H9 (cell line): ENCODE results near the gene PRKCA. TPM values are rescaled to one million over a fixed set of nuclear protein-coding genes. Genes with fewer than 3 reads are reported as not detected.
"Not testable (repeated sequence)": the region's sequence is repeated elsewhere in the genome, so short reads cannot be mapped to it uniquely, and the experiment has no call there.

Experiments used
- DNase-seq: peaks from one replicate; pipeline ENCODE4 v3.0.0-alpha.2; 2017
- H2AFZ ChIP-seq: one replicate; pipeline ENCODE4 v1.6.1; 2013; ENCODE audit warnings: mild to moderate bottlenecking, low read length, control low read depth, moderate library complexity
- H2AK5ac ChIP-seq: 2 replicates; pipeline ENCODE4 v1.6.1; 2013; ENCODE audit warnings: low read length, control low read depth, mixed read lengths; ENCODE audit not compliant: insufficient read length
- H2BK120ac ChIP-seq: one replicate; pipeline ENCODE4 v1.6.1; 2013; ENCODE audit warnings: low read depth, mild to moderate bottlenecking, low read length, control low read depth, inconsistent platforms; ENCODE audit not compliant: poor library complexity, severe bottlenecking
- H2BK12ac ChIP-seq: 2 replicates; pipeline ENCODE4 v1.6.1; 2013; ENCODE audit warnings: low read length, control low read depth, mixed read lengths, low read depth; ENCODE audit not compliant: insufficient read length
- H2BK15ac ChIP-seq: 2 replicates; pipeline ENCODE4 v1.6.1; 2013; ENCODE audit warnings: low read depth, low read length, control low read depth
- H2BK20ac ChIP-seq: one replicate; pipeline ENCODE4 v1.6.1; 2013; ENCODE audit warnings: low read depth, mild to moderate bottlenecking, low read length, control low read depth, inconsistent platforms; ENCODE audit not compliant: poor library complexity, severe bottlenecking
- H2BK5ac ChIP-seq: 2 replicates; pipeline ENCODE4 v1.6.1; 2013; ENCODE audit warnings: low read length, control low read depth, mixed read lengths; ENCODE audit not compliant: insufficient read length
- H3K14ac ChIP-seq: 2 replicates; pipeline ENCODE4 v1.6.1; 2013; ENCODE audit warnings: low read length, control low read depth; ENCODE audit not compliant: insufficient read depth
- H3K18ac ChIP-seq: 2 replicates; pipeline ENCODE4 v1.6.1; 2013; ENCODE audit warnings: low read depth, mild to moderate bottlenecking, mixed read lengths, low read length, control low read depth; ENCODE audit not compliant: insufficient read length
- H3K23ac ChIP-seq: 2 replicates; pipeline ENCODE4 v1.6.1; 2013; ENCODE audit warnings: low read length, control low read depth, mixed read lengths, low read depth; ENCODE audit not compliant: insufficient read length
- H3K23me2 ChIP-seq: 2 replicates; pipeline ENCODE4 v1.6.1; 2013; ENCODE audit warnings: low read depth, mild to moderate bottlenecking, mixed read lengths, low read length, control low read depth; ENCODE audit not compliant: insufficient read length, poor library complexity, severe bottlenecking
- H3K27ac ChIP-seq: 2 replicates; pipeline ENCODE4 v1.5.1; 2013; ENCODE audit warnings: low read length, control low read depth, mixed read lengths, low read depth; ENCODE audit not compliant: insufficient read length
- H3K27me3 ChIP-seq: 2 replicates; pipeline ENCODE4 v1.6.1; 2013; ENCODE audit warnings: low read length, control low read depth, inconsistent platforms; ENCODE audit not compliant: insufficient read depth
- H3K4ac ChIP-seq: 2 replicates; pipeline ENCODE4 v1.6.1; 2013; ENCODE audit warnings: low read depth, mild to moderate bottlenecking, control low read depth, inconsistent platforms, low read length, moderate library complexity
- H3K4me1 ChIP-seq: 2 replicates; pipeline ENCODE4 v1.6.1; 2013; ENCODE audit warnings: low read length, control low read depth, inconsistent platforms; ENCODE audit not compliant: insufficient read depth
- H3K4me2 ChIP-seq: 2 replicates; pipeline ENCODE4 v1.6.1; 2013; ENCODE audit warnings: low read length, control low read depth, mixed read lengths; ENCODE audit not compliant: insufficient read length, insufficient read depth
- H3K56ac ChIP-seq: 2 replicates; pipeline ENCODE4 v1.6.1; 2013; ENCODE audit warnings: low read depth, mild to moderate bottlenecking, mixed read lengths, low read length, control low read depth; ENCODE audit not compliant: insufficient read length
- H3K79me1 ChIP-seq: 2 replicates; pipeline ENCODE4 v1.6.1; 2013; ENCODE audit warnings: low read depth, mild to moderate bottlenecking, moderate library complexity, low read length, control low read depth, inconsistent platforms; ENCODE audit not compliant: insufficient read depth, poor library complexity, severe bottlenecking
- H3K79me2 ChIP-seq: 2 replicates; pipeline ENCODE4 v1.6.1; 2013; ENCODE audit warnings: low read length, control low read depth, inconsistent platforms; ENCODE audit not compliant: insufficient read depth
- H3K9ac ChIP-seq: 2 replicates; pipeline ENCODE4 v1.6.1; 2013; ENCODE audit warnings: low read length, control low read depth, mixed read lengths; ENCODE audit not compliant: insufficient read length; ENCODE audit errors: extremely low read depth
- H3K9me3 ChIP-seq: one replicate; pipeline ENCODE4 v1.6.1; 2013; ENCODE audit warnings: low read depth, low read length, inconsistent platforms; ENCODE audit not compliant: control insufficient read depth
- H3T11ph ChIP-seq: one replicate; pipeline ENCODE4 v1.6.1; 2013; ENCODE audit warnings: mild to moderate bottlenecking, low read length, control low read depth, inconsistent platforms
- H4K20me1 ChIP-seq: one replicate; pipeline ENCODE4 v1.6.1; 2013; ENCODE audit not compliant: control insufficient read depth, insufficient read length, insufficient read depth
- H4K5ac ChIP-seq: 2 replicates; pipeline ENCODE4 v1.6.1; 2013; ENCODE audit warnings: low read depth, mild to moderate bottlenecking, mixed read lengths, low read length, control low read depth; ENCODE audit not compliant: insufficient read length
- H4K8ac ChIP-seq: replicated peaks from 2 replicates; pipeline ENCODE4 v1.6.1; 2013; ENCODE audit warnings: low read length, control low read depth, mixed read lengths, low read depth; ENCODE audit not compliant: insufficient read length
- H4K91ac ChIP-seq: 2 replicates; pipeline ENCODE4 v1.6.1; 2013; ENCODE audit warnings: low read depth, mild to moderate bottlenecking, moderate library complexity, mixed read lengths, low read length, control low read depth; ENCODE audit not compliant: insufficient read length
- H3K27ac Mint-ChIP-seq, 3 experiments: 2 replicates in 2 of 3; 3 replicates in 1 of 3; pipeline ENCODE4 v1.8.0; 2020 to 2021; ENCODE audit warnings: mixed read lengths in 3 of 3, mild to moderate bottlenecking in 1 of 3, moderate library complexity in 1 of 3
- H3K27me3 Mint-ChIP-seq: 2 replicates; pipeline ENCODE4 v1.8.0; 2021; ENCODE audit warnings: low read depth, mild to moderate bottlenecking, moderate library complexity, mixed read lengths
- H3K36me3 Mint-ChIP-seq, 3 experiments: 2 replicates in 2 of 3; 3 replicates in 1 of 3; pipeline ENCODE4 v1.8.0; 2020 to 2021; ENCODE audit warnings: low read depth in 3 of 3, mixed read lengths in 3 of 3; ENCODE audit not compliant: insufficient read depth in 1 of 3
- H3K4me1 Mint-ChIP-seq, 2 experiments: 2 replicates each; pipeline ENCODE4 v1.8.0; 2020; ENCODE audit warnings: mixed read lengths in 2 of 2
- H3K4me3 Mint-ChIP-seq, 2 experiments: 2 replicates in 1 of 2; 3 replicates in 1 of 2; pipeline ENCODE4 v1.8.0; 2020 to 2021; ENCODE audit warnings: mild to moderate bottlenecking in 2 of 2, mixed read lengths in 2 of 2, moderate library complexity in 1 of 2
- H3K9me3 Mint-ChIP-seq, 2 experiments: 2 replicates in 1 of 2; 3 replicates in 1 of 2; pipeline ENCODE4 v1.8.0; 2020; ENCODE audit warnings: mild to moderate bottlenecking in 2 of 2, mixed read lengths in 2 of 2, moderate library complexity in 1 of 2
- WGBS: extraction: QIAGEN DNeasy Blood & Tissue Kit; methylation state at CpG from one replicate; pipeline ENCODE4 v1.1.7; 2013; ENCODE audit warnings: missing lambda C conversion rate, low lambda C conversion rate, mixed read lengths; ENCODE audit not compliant: insufficient read length; ENCODE audit errors: extremely low coverage; 5-methylcytosine and 5-hydroxymethylcytosine counted together
- total RNA-seq: library from RNA; stranded (reverse); gene quantifications from 2 replicates; pipeline ENCODE4 v1.2.1, GENCODE V29; 2021
- TF ChIP-seq, protein P1 (sequence below): fragments of 200-600 bp; sonication (generic); conservative IDR thresholded peaks from 3 replicates; pipeline ENCODE4 v1.8.0; 2021; ENCODE audit warnings: antibody characterized with exemption, mild to moderate bottlenecking

Gene PRKCA
- total RNA-seq, 1 experiment from 2014 or later, result 10.5 TPM

DNA sequence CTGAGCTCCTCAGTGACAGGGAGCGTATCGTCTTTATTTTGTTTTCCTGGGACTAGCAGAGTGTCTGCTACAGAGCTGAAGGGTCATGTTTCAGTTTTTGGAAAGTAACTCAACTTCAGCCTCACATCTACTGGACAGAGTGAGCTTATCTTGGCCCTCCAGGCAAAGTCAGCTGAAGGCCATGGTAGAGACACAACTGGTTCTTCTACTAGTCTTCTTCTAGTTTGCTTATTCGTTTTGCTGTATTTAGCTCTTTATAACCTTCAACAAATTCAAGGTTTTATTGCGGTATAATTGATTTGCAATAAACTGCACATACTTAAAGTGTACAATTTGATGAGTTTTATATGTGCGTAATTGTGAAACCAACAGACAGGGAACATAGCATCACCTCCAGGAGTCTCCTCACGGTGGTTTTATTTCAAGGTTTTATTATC is 6.1 kb upstream of the PRKCA start:
- H2BK5ac ChIP-seq, result no peak overlapping the region
- Mint-ChIP-seq H3K27ac (no peak overlapping the region; a peak in 1 of 7 replicates), H3K9me3 (no peaks in the 10 kb centered on the region), H3K4me3 (no peak overlapping the region), H3K27me3 (peaks cover 28% of the 10 kb centered on the region), H3K4me1 (peaks cover 7% of the 10 kb centered on the region in 2 experiments), H3K36me3 (no peaks in the 10 kb centered on the region)
- no peak overlapping the region for H2BK12ac ChIP-seq
- no peaks in the 10 kb centered on the region for H3K4me1 ChIP-seq
- no peaks in the 10 kb centered on the region for H4K20me1 ChIP-seq
- no peaks in the 10 kb centered on the region for H3K79me2 ChIP-seq
- no peak overlapping the region for H2AK5ac ChIP-seq
- H3K23me2 ChIP-seq, result peaks cover under 1% of the 10 kb centered on the region
- no peaks in the 10 kb centered on the region for H3K79me1 ChIP-seq
- H2BK120ac ChIP-seq, result no peak overlapping the region
- no peak overlapping the region for H3K27ac ChIP-seq
- no peak overlapping the region for H3T11ph ChIP-seq
- no peak overlapping the region for H2AFZ ChIP-seq
- H3K18ac ChIP-seq, result no peak overlapping the region
- no peaks in the 10 kb centered on the region for H3K9me3 ChIP-seq
- no peaks in the 10 kb centered on the region; the same call in 1 of the 2 replicates for H3K27me3 ChIP-seq
- H3K4ac ChIP-seq, result no peak overlapping the region
- no peak for DNase-seq
- H3K23ac ChIP-seq, result no peak overlapping the region
- WGBS, result no CpG with 5 or more reads among the region's 6 CpGs
- no peak overlapping the region for H3K9ac ChIP-seq
- no peak overlapping the region for H4K91ac ChIP-seq
- no peak overlapping the region for H4K5ac ChIP-seq
- TF ChIP-seq, protein P1, sequence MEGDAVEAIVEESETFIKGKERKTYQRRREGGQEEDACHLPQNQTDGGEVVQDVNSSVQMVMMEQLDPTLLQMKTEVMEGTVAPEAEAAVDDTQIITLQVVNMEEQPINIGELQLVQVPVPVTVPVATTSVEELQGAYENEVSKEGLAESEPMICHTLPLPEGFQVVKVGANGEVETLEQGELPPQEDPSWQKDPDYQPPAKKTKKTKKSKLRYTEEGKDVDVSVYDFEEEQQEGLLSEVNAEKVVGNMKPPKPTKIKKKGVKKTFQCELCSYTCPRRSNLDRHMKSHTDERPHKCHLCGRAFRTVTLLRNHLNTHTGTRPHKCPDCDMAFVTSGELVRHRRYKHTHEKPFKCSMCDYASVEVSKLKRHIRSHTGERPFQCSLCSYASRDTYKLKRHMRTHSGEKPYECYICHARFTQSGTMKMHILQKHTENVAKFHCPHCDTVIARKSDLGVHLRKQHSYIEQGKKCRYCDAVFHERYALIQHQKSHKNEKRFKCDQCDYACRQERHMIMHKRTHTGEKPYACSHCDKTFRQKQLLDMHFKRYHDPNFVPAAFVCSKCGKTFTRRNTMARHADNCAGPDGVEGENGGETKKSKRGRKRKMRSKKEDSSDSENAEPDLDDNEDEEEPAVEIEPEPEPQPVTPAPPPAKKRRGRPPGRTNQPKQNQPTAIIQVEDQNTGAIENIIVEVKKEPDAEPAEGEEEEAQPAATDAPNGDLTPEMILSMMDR, result no peak
- H2BK15ac ChIP-seq, result no peak overlapping the region
- no peak overlapping the region for H3K14ac ChIP-seq
- no peak overlapping the region for H3K56ac ChIP-seq
- no peak overlapping the region for H2BK20ac ChIP-seq
- H3K4me2 ChIP-seq, result no peak overlapping the region
- no peak overlapping the region for H4K8ac ChIP-seq

- WGBS, result no CpG with 5 or more reads among the region's 9 CpGs
- H3K18ac ChIP-seq, H3K9me3 ChIP-seq, H4K5ac ChIP-seq, H3K36me3 Mint-ChIP-seq, H2BK20ac ChIP-seq, H3K23me2 ChIP-seq, H3K4ac ChIP-seq, H2BK5ac ChIP-seq, DNase-seq, H4K8ac ChIP-seq, H3K27ac ChIP-seq, H3K79me1 ChIP-seq, H2BK12ac ChIP-seq, H2AFZ ChIP-seq, H3K4me1 ChIP-seq, H3K9me3 Mint-ChIP-seq, H2BK120ac ChIP-seq, H4K20me1 ChIP-seq, H3K27me3 ChIP-seq, H3K27ac Mint-ChIP-seq, H3K4me2 ChIP-seq, H2AK5ac ChIP-seq, H3K79me2 ChIP-seq, H3K23ac ChIP-seq, H3K4me3 Mint-ChIP-seq, H3K14ac ChIP-seq, H3K9ac ChIP-seq, H4K91ac ChIP-seq, H3T11ph ChIP-seq, H3K56ac ChIP-seq, H2BK15ac ChIP-seq: not testable (repeated sequence)
- H3K4me1 Mint-ChIP-seq, result peaks cover 12% of the 10 kb centered on the region in 2 experiments
- peaks cover 33% of the 10 kb centered on the region for H3K27me3 Mint-ChIP-seq
Measured at GRCh38 chr17:66297443-66297842, 5.0 kb upstream of the PRKCA start.
